ENCODE measurements around the gene PPP6C.
"Not testable (repeated sequence)": the region's sequence is repeated elsewhere in the genome, so short reads cannot be mapped to it uniquely, and the experiment has no call there.

PPP6C gene

GRCh38 chr9:125133403-125134329 is 55.9 kb downstream of the PPP6C start:
- H3K4me1 ChIP-seq (ENCODE audit: control insufficient read depth, insufficient read depth, low read length) = no peaks in the 10 kb centered on the region
- H3K9ac ChIP-seq (ENCODE audit: low read length) = no peak overlapping the region
- H3K27me3 ChIP-seq (ENCODE audit: control insufficient read depth, insufficient read depth, low read length) = no peaks in the 10 kb centered on the region
- no peak overlapping the region for H3K4me3 ChIP-seq (ENCODE audit: low read length)
- no peaks in the 10 kb centered on the region for H3K9me3 ChIP-seq (ENCODE audit: control insufficient read depth, low read length)
- H3K36me3 ChIP-seq (ENCODE audit: control insufficient read depth, insufficient read depth, low read length) = no peaks in the 10 kb centered on the region

GRCh38 chr9:125131778-125132177 is 57.8 kb downstream of the PPP6C start:
- Histone ChIP-seq H3K9me3 (ENCODE audit: control insufficient read depth, low read length) (no peaks in the 10 kb centered on the region), H3K4me1 (ENCODE audit: control insufficient read depth, insufficient read depth, low read length) (no peaks in the 10 kb centered on the region), H3K36me3 (ENCODE audit: control insufficient read depth, insufficient read depth, low read length) (no peaks in the 10 kb centered on the region), H3K9ac (ENCODE audit: low read length) (no peak overlapping the region), H3K4me3 (ENCODE audit: low read length) (no peak overlapping the region), H3K27me3 (ENCODE audit: control insufficient read depth, insufficient read depth, low read length) (no peaks in the 10 kb centered on the region)

- no peaks in the 10 kb centered on the region for H3K9me3 ChIP-seq (ENCODE audit: control insufficient read depth, low read length)
- no peaks in the 10 kb centered on the region for H3K27me3 ChIP-seq (ENCODE audit: control insufficient read depth, insufficient read depth, low read length)
- no peak overlapping the region for H3K9ac ChIP-seq (ENCODE audit: low read length)
- no peaks in the 10 kb centered on the region for H3K36me3 ChIP-seq (ENCODE audit: control insufficient read depth, insufficient read depth, low read length)
- H3K4me1 ChIP-seq (ENCODE audit: control insufficient read depth, insufficient read depth, low read length) = no peaks in the 10 kb centered on the region
- H3K4me3 ChIP-seq (ENCODE audit: low read length) = no peak overlapping the region
These were observed 63.4 kb downstream of the PPP6C start for GRCh38 chr9:125126019-125126746.

GRCh38 chr9:125125523-125125922 is 64.1 kb downstream of the PPP6C start:
- Histone ChIP-seq H3K4me3 (ENCODE audit: low read length) (no peak overlapping the region), H3K9ac (ENCODE audit: low read length) (no peak overlapping the region), H3K4me1 (ENCODE audit: control insufficient read depth, insufficient read depth, low read length) (no peaks in the 10 kb centered on the region), H3K9me3 (ENCODE audit: control insufficient read depth, low read length) (no peaks in the 10 kb centered on the region), H3K27me3 (ENCODE audit: control insufficient read depth, insufficient read depth, low read length) (no peaks in the 10 kb centered on the region), H3K36me3 (ENCODE audit: control insufficient read depth, insufficient read depth, low read length) (no peaks in the 10 kb centered on the region)

GRCh38 chr9:125121146-125121545 is 68.5 kb downstream of the PPP6C start:
- Histone ChIP-seq H3K4me1 (ENCODE audit: control insufficient read depth, insufficient read depth, low read length) (no peaks in the 10 kb centered on the region), H3K36me3 (ENCODE audit: control insufficient read depth, insufficient read depth, low read length) (no peaks in the 10 kb centered on the region), H3K27me3 (ENCODE audit: control insufficient read depth, insufficient read depth, low read length) (no peaks in the 10 kb centered on the region), H3K9me3 (ENCODE audit: control insufficient read depth, low read length) (no peaks in the 10 kb centered on the region), H3K9ac (ENCODE audit: low read length) (no peak overlapping the region), H3K4me3 (ENCODE audit: low read length) (no peak overlapping the region)

GRCh38 chr9:125119643-125120286 is 69.8 kb downstream of the PPP6C start:
- Histone ChIP-seq H3K4me1 (ENCODE audit: control insufficient read depth, insufficient read depth, low read length) (no peaks in the 10 kb centered on the region), H3K9ac (ENCODE audit: low read length) (no peak overlapping the region), H3K36me3 (ENCODE audit: control insufficient read depth, insufficient read depth, low read length) (no peaks in the 10 kb centered on the region), H3K9me3 (ENCODE audit: control insufficient read depth, low read length) (no peaks in the 10 kb centered on the region), H3K4me3 (ENCODE audit: low read length) (no peak overlapping the region), H3K27me3 (ENCODE audit: control insufficient read depth, insufficient read depth, low read length) (no peaks in the 10 kb centered on the region)

GRCh38 chr9:125118696-125119095 is 70.9 kb downstream of the PPP6C start:
- not testable (repeated sequence) for H3K27me3 ChIP-seq (ENCODE audit: control insufficient read depth, insufficient read depth, low read length); H3K9ac ChIP-seq (ENCODE audit: low read length); H3K36me3 ChIP-seq (ENCODE audit: control insufficient read depth, insufficient read depth, low read length); H3K4me1 ChIP-seq (ENCODE audit: control insufficient read depth, insufficient read depth, low read length); H3K4me3 ChIP-seq (ENCODE audit: low read length); H3K9me3 ChIP-seq (ENCODE audit: control insufficient read depth, low read length)

GRCh38 chr9:125114503-125114902 is 75.1 kb downstream of the PPP6C start:
- H3K4me1 ChIP-seq (ENCODE audit: control insufficient read depth, insufficient read depth, low read length); H3K9ac ChIP-seq (ENCODE audit: low read length); H3K27me3 ChIP-seq (ENCODE audit: control insufficient read depth, insufficient read depth, low read length); H3K36me3 ChIP-seq (ENCODE audit: control insufficient read depth, insufficient read depth, low read length); H3K4me3 ChIP-seq (ENCODE audit: low read length); H3K9me3 ChIP-seq (ENCODE audit: control insufficient read depth, low read length): not testable (repeated sequence)

- H3K4me1 ChIP-seq (ENCODE audit: control insufficient read depth, insufficient read depth, low read length) = no peaks in the 10 kb centered on the region
- no peak overlapping the region for H3K4me3 ChIP-seq (ENCODE audit: low read length)
- H3K9me3 ChIP-seq (ENCODE audit: control insufficient read depth, low read length) = no peaks in the 10 kb centered on the region
- H3K9ac ChIP-seq (ENCODE audit: low read length) = no peak overlapping the region
- H3K27me3 ChIP-seq (ENCODE audit: control insufficient read depth, insufficient read depth, low read length) = no peaks in the 10 kb centered on the region
- H3K36me3 ChIP-seq (ENCODE audit: control insufficient read depth, insufficient read depth, low read length) = no peaks in the 10 kb centered on the region
These were observed 79.1 kb downstream of the PPP6C start for GRCh38 chr9:125110464-125110863.

GRCh38 chr9:125108541-125108940 is 81.1 kb downstream of the PPP6C start:
- not testable (repeated sequence) for H3K4me1 ChIP-seq (ENCODE audit: control insufficient read depth, insufficient read depth, low read length)

GRCh38 chr9:125106285-125106893 is 83.2 kb downstream of the PPP6C start:
- Histone ChIP-seq H3K27me3 (ENCODE audit: control insufficient read depth, insufficient read depth, low read length) (no peaks in the 10 kb centered on the region), H3K4me1 (ENCODE audit: control insufficient read depth, insufficient read depth, low read length) (no peaks in the 10 kb centered on the region), H3K9ac (ENCODE audit: low read length) (no peak overlapping the region), H3K36me3 (ENCODE audit: control insufficient read depth, insufficient read depth, low read length) (no peaks in the 10 kb centered on the region), H3K9me3 (ENCODE audit: control insufficient read depth, low read length) (no peaks in the 10 kb centered on the region), H3K4me3 (ENCODE audit: low read length) (no peak overlapping the region)

More at GRCh38 chr9:125108541-125108940, 81.1 kb downstream of the PPP6C start:
- H3K27me3 ChIP-seq (ENCODE audit: control insufficient read depth, insufficient read depth, low read length); H3K9me3 ChIP-seq (ENCODE audit: control insufficient read depth, low read length); H3K36me3 ChIP-seq (ENCODE audit: control insufficient read depth, insufficient read depth, low read length); H3K9ac ChIP-seq (ENCODE audit: low read length); H3K4me3 ChIP-seq (ENCODE audit: low read length): not testable (repeated sequence)
